Central memory CD8-positive, alpha-beta T cell (primary cell): Measurements from ENCODE around the gene ZNF547.

Experiments used
- ATAC-seq: fragments of 150-1000 bp; cut with Tn5 transposase; replicated peaks from 2 replicates; pipeline ENCODE4 v1.10.0; 2022; ENCODE audit warnings: mild to moderate bottlenecking, moderate FRiP score, moderate number of reproducible peaks; ENCODE audit not compliant: poor library complexity, severe bottlenecking; ENCODE audit errors: extremely low read depth
- DNase-seq, 2 donors: peaks; one replicate each; pipeline ENCODE4 v3.0.0; 2021; ENCODE audit warnings: low spot score in 2 of 2
- H3K27ac Mint-ChIP-seq: one replicate; pipeline ENCODE4 v1.8.0; 2022; ENCODE audit warnings: low read depth, mild to moderate bottlenecking, moderate library complexity, mixed read lengths
- H3K27me3 Mint-ChIP-seq: one replicate; pipeline ENCODE4 v1.8.0; 2022; ENCODE audit warnings: mixed read lengths
- H3K36me3 Mint-ChIP-seq: one replicate; pipeline ENCODE4 v1.8.0; 2022; ENCODE audit warnings: mild to moderate bottlenecking, moderate library complexity, mixed read lengths; ENCODE audit not compliant: insufficient read depth
- H3K4me1 Mint-ChIP-seq: one replicate; pipeline ENCODE4 v1.8.0; 2022; ENCODE audit warnings: mixed read lengths
- H3K4me3 Mint-ChIP-seq: one replicate; pipeline ENCODE4 v1.8.0; 2022; ENCODE audit warnings: mild to moderate bottlenecking, moderate library complexity, mixed read lengths
- H3K9me3 Mint-ChIP-seq: one replicate; pipeline ENCODE4 v1.8.0; 2022; ENCODE audit warnings: mixed read lengths

The ZNF547 gene

DNA sequence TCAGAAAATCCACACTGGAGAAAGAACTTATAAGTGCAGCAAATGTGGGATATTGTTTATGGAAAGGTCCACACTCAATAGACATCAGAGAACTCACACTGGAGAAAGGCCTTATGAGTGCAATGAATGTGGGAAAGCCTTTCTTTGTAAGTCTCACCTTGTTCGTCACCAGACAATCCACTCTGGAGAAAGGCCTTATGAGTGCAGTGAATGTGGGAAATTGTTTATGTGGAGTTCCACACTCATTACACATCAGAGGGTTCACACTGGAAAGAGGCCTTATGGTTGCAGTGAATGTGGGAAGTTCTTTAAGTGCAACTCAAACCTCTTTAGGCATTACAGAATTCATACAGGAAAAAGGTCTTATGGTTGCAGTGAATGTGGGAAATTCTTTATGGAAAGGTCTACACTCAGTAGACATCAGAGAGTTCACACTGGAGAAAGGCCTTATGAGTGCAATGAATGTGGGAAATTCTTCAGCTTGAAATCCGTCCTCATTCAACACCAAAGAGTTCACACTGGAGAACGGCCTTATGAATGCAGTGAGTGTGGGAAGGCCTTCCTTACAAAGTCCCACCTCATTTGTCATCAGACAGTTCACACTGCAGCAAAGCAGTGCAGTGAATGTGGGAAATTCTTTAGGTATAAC, 14.3 kb downstream of the ZNF547 start:
- Mint-ChIP-seq H3K36me3 (peaks cover 2% of the 10 kb centered on the region), H3K4me3 (no peak overlapping the region), H3K27me3 (no peaks in the 10 kb centered on the region), H3K27ac (no peak overlapping the region), H3K4me1 (no peaks in the 10 kb centered on the region), H3K9me3 (peaks cover 31% of the 10 kb centered on the region)
- DNase-seq: no peak
- no peak for ATAC-seq

DNA sequence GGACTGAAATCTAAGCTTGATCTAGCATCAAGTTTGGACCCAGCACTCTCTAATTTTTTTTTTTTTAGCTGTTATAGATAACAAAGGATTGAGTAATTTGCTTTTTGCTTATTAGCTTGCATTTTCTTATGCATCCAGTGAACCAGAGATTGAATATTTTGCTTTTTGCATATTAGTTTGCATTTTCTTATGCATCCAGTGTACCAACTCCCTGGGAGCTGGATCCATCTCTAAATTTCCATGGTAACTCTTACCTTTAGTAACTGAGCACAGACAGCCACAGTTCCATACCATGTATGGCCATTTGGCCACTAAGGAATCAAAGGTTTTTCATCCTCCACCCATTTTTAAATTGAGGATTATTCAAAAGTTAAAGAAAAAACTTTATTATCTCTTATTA, 17.6 kb downstream of the ZNF547 start:
- DNase-seq: no peak
- Mint-ChIP-seq H3K36me3 (no peaks in the 10 kb centered on the region), H3K4me3 (no peak overlapping the region), H3K27me3 (peaks cover 12% of the 10 kb centered on the region), H3K9me3 (peaks cover 26% of the 10 kb centered on the region), H3K27ac (no peak overlapping the region), H3K4me1 (no peaks in the 10 kb centered on the region)
- ATAC-seq: no peak

GRCh38 chr19:57382806-57383488, 19.6 kb downstream of the ZNF547 start:
- DNase-seq (no peak), ATAC-seq (no peak)
- Mint-ChIP-seq H3K4me3 (no peak overlapping the region), H3K27ac (no peak overlapping the region), H3K9me3 (peaks cover 15% of the 10 kb centered on the region), H3K27me3 (peaks cover 12% of the 10 kb centered on the region), H3K4me1 (no peaks in the 10 kb centered on the region), H3K36me3 (no peaks in the 10 kb centered on the region)

DNA sequence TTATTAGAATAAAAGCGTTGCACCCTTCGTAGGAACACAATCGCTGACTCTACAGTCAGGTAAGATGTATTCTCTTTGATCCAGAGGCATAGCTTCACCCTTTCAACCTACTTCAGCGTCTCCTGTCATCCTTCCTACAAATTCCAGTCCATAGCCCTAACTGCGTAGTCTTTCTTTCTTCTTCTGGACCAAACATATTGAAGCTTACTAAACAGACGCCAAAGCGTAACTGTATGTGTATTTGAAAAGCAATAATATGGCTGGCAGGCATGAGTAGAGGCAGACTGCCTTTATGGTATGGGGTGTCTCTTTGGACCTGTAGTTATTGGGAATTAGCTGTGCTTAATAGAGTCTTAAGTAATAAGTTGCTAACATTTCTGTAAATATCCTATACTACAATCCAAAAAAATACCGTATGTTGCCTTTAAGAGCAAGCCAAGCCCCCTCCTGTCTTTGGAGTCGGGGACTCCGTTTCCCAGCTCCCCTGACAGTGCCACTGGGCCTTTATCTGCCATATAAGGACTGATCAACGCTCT, 25.9 kb downstream of the ZNF547 start:
- H3K9me3 Mint-ChIP-seq: no peaks in the 10 kb centered on the region
- peak overlapping the region; percentile 84 for H3K4me3 Mint-ChIP-seq
- H3K36me3 Mint-ChIP-seq: peaks cover 23% of the 10 kb centered on the region
- peak overlapping the region; percentile 97 for H3K27ac Mint-ChIP-seq
- ATAC-seq (no peak), DNase-seq (no peak)
- no peaks in the 10 kb centered on the region for H3K27me3 Mint-ChIP-seq
- H3K4me1 Mint-ChIP-seq: peaks cover 35% of the 10 kb centered on the region

GRCh38 chr19:57389730-57390598, 26.6 kb downstream of the ZNF547 start, which contains the start of gene ZNF548:
TSS of gene ZNF548 (plus strand) at chr19:57389854. CDS start at chr19:57390100, 246 bp downstream.
- DNase-seq: peak; percentile 96 to 98
- ATAC-seq: peak; percentile 99
- no peaks in the 10 kb centered on the region for H3K27me3 Mint-ChIP-seq
- peak within 1 kb of the TSS; percentile 97 for H3K27ac Mint-ChIP-seq
- peaks cover 23% of the 10 kb centered on the region for H3K36me3 Mint-ChIP-seq
- H3K4me3 Mint-ChIP-seq: peak within 1 kb of the TSS; percentile 84
- H3K9me3 Mint-ChIP-seq: no peaks in the 10 kb centered on the region
- H3K4me1 Mint-ChIP-seq: peaks cover 42% of the 10 kb centered on the region

- no peak for DNase-seq
- Mint-ChIP-seq H3K27me3 (no peaks in the 10 kb centered on the region), H3K4me1 (peaks cover 40% of the 10 kb centered on the region), H3K9me3 (peaks cover 34% of the 10 kb centered on the region), H3K36me3 (peaks cover 44% of the 10 kb centered on the region), H3K27ac (no peak overlapping the region), H3K4me3 (no peak overlapping the region)
- no peak for ATAC-seq
Measured at GRCh38 chr19:57395710-57396109, 32.4 kb downstream of the ZNF547 start.

DNA sequence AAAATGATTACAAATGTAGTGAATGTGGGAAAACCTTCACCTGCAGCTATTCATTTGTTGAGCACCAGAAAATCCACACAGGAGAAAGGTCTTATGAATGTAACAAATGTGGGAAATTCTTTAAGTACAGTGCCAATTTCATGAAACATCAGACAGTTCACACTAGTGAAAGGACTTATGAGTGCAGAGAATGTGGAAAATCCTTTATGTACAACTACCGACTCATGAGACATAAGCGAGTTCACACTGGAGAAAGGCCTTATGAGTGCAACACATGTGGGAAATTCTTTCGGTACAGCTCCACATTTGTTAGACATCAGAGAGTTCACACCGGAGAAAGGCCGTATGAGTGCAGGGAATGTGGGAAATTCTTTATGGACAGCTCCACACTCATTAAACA, 35.5 kb downstream of the ZNF547 start:
- Mint-ChIP-seq H3K36me3 (peaks cover 35% of the 10 kb centered on the region), H3K9me3 (peaks cover 34% of the 10 kb centered on the region), H3K4me1 (peaks cover 27% of the 10 kb centered on the region), H3K27ac (no peak overlapping the region), H3K27me3 (no peaks in the 10 kb centered on the region), H3K4me3 (no peak overlapping the region)
- no peak for DNase-seq
- ATAC-seq: no peak

DNA sequence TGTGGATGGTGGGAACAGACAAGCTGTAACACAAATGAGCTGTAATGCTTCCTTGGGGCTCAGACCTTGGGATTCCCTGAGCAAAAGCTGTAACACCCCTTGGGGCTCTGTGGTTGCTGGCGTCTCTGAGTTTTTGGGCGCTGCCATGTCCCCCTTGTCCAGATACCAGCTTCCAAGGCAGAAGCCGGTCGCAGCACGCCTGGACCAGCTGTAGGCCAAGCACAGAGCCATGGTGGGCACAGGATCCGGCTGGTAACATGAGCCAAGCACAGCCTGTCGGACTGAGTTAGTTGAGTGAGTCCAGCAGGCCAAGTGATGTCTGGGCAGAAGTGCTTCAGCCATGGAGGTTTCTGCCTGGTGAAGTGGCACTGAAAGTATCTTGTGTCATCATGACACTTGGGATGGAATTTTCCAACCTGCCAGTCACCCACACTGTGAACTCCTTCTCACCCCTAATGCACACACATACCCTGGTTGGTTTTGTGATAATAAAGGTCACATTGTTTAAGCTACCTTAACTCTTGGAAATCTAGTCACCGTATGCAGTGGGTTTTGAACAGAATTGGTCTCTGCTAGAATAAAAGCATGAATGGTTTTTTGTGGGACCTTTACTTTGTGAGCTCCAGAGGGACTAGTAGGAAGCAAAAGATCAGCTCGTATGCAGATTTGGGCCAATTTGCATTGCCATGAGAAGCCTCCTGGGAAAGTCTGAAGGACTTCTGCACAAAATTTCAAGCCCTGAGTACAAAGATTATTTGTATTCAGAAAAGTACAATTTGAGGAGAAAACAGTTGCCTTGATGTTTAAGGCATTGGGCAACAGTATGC, 40.6 kb downstream of the ZNF547 start:
- Mint-ChIP-seq H3K36me3 (peaks cover 12% of the 10 kb centered on the region), H3K27ac (no peak overlapping the region), H3K4me3 (no peak overlapping the region), H3K4me1 (peaks cover 7% of the 10 kb centered on the region), H3K27me3 (no peaks in the 10 kb centered on the region), H3K9me3 (peaks cover 6% of the 10 kb centered on the region)
- DNase-seq (no peak), ATAC-seq (no peak)

- Mint-ChIP-seq H3K36me3 (peaks cover 5% of the 10 kb centered on the region), H3K4me3 (no peak overlapping the region), H3K27me3 (no peaks in the 10 kb centered on the region), H3K27ac (no peak overlapping the region), H3K4me1 (peaks cover 19% of the 10 kb centered on the region), H3K9me3 (no peaks in the 10 kb centered on the region)
- DNase-seq (peak; percentile 44 to 58), ATAC-seq (no peak)
Measured at GRCh38 chr19:57406516-57407123, 43.3 kb downstream of the ZNF547 start.

- Mint-ChIP-seq H3K4me1 (peaks cover 36% of the 10 kb centered on the region), H3K4me3 (peak within 1 kb of the TSS; percentile 93), H3K36me3 (peaks cover 10% of the 10 kb centered on the region), H3K9me3 (peaks cover 10% of the 10 kb centered on the region), H3K27ac (peak within 1 kb of the TSS; percentile 89), H3K27me3 (no peaks in the 10 kb centered on the region)
- DNase-seq (peak; percentile 77 to 82), ATAC-seq (peak; percentile 100)
Measured at GRCh38 chr19:57410877-57411671, 47.7 kb downstream of the ZNF547 start, which contains the start of gene ZNF17. TSS of gene ZNF17 (plus strand) at chr19:57411161. CDS start at chr19:57413616, 2,455 bp downstream.

DNA sequence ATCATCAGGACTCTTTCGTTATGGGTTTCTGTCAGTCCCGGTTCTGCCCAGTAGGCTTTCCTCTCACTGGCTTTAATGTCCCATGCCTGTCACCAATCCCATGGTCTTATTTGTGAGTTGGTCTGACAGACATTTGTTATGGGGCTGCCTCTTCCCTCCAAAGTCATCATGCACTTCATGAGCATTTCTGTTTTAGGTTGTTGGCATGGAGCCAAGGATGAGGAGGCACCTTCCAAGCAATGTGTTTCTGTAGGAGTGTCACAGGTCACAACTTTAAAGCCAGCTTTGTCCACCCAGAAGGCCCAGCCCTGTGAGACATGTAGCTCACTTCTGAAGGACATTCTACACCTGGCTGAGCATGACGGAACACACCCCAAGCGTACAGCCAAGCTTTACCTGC, 56.1 kb downstream of the ZNF547 start:
- Mint-ChIP-seq H3K27ac (no peak overlapping the region), H3K9me3 (peaks cover 29% of the 10 kb centered on the region)
- DNase-seq: no peak

More for the DNA sequence above, 56.1 kb downstream of the ZNF547 start:
- peaks cover 18% of the 10 kb centered on the region for H3K4me1 Mint-ChIP-seq
- H3K27me3 Mint-ChIP-seq: no peaks in the 10 kb centered on the region
- no peak for ATAC-seq
- H3K36me3 Mint-ChIP-seq: peaks cover 29% of the 10 kb centered on the region
- no peak overlapping the region for H3K4me3 Mint-ChIP-seq
